ENCODE data around the gene CCDC117. TPM values are rescaled to one million over a fixed set of nuclear protein-coding genes. Genes with fewer than 3 reads are reported as not detected.

CCDC117 gene
- polyA plus RNA-seq, 1 donor (not counting 4 experiments of a cell fraction or from before 2014, with no cell fraction given) = 8.8 TPM

- Histone ChIP-seq H4K20me1 (ENCODE audit: control insufficient read depth, extremely low read depth, insufficient read depth, low read length) (peaks cover 17% of the 10 kb centered on the region), H3K36me3 (ENCODE audit: control insufficient read depth in 2 of 2, extremely low read depth in 1 of 2, insufficient read depth in 2 of 2, low read length in 2 of 2) (peaks cover 19 to 40% of the 10 kb centered on the region in 2 experiments)
- TF ChIP-seq CTCF (optimal IDR thresholded peaks at IDR 0.05 in 1 of 3, IDR thresholded peaks at IDR 0.05 in 1 of 3, conservative IDR thresholded peaks at IDR 0.05 in 1 of 3; ENCODE audit: extremely low read depth in 1 of 3, insufficient read depth in 2 of 3, low read length in 3 of 3) (no peak), EZH2 (IDR thresholded peaks at IDR 0.05; ENCODE audit: low read length) (no peak)
Measured at GRCh38 chr22:28795071-28795693, 22.7 kb downstream of the CCDC117 start.

GRCh38 chr22:28795932-28796856 lies 23.7 kb downstream of the CCDC117 start:
- Histone ChIP-seq H3K4me3 (ENCODE audit: control insufficient read depth in 2 of 3, extremely low read depth in 1 of 3, insufficient read depth in 2 of 3, low read depth in 1 of 3, low read length in 3 of 3) (no peak overlapping the region), H4K20me1 (ENCODE audit: control insufficient read depth, extremely low read depth, insufficient read depth, low read length) (peaks cover 17% of the 10 kb centered on the region), H3K79me2 (ENCODE audit: control insufficient read depth, insufficient read depth, low read length) (peaks cover 51% of the 10 kb centered on the region), H3K9me1 (ENCODE audit: control insufficient read depth, extremely low read depth, insufficient read depth, low read length) (no peaks in the 10 kb centered on the region), H3K4me1 (ENCODE audit: control insufficient read depth, extremely low read depth, insufficient read depth, low read length) (peaks cover 8% of the 10 kb centered on the region), H3K27me3 (ENCODE audit: control insufficient read depth, extremely low read depth, insufficient read depth, low read length) (no peaks in the 10 kb centered on the region), H2AFZ (ENCODE audit: control insufficient read depth, low read length) (no peak overlapping the region), H3K9ac (ENCODE audit: control insufficient read depth, extremely low read depth, insufficient read depth, low read length) (no peak overlapping the region), H3K36me3 (ENCODE audit: control insufficient read depth in 2 of 2, extremely low read depth in 1 of 2, insufficient read depth in 2 of 2, low read length in 2 of 2) (peaks cover 19 to 40% of the 10 kb centered on the region in 2 experiments), H3K4me2 (ENCODE audit: control insufficient read depth, extremely low read depth, insufficient read depth, low read depth, low read length) (no peak overlapping the region), H3K9me3 (ENCODE audit: control insufficient read depth, low read depth, low read length) (no peaks in the 10 kb centered on the region), H3K27ac (ENCODE audit: control insufficient read depth, insufficient read depth, low read length) (no peak overlapping the region)
- TF ChIP-seq EZH2 (IDR thresholded peaks at IDR 0.05; ENCODE audit: low read length) = no peak
- TF ChIP-seq CTCF (optimal IDR thresholded peaks at IDR 0.05 in 1 of 3, IDR thresholded peaks at IDR 0.05 in 1 of 3, conservative IDR thresholded peaks at IDR 0.05 in 1 of 3; ENCODE audit: extremely low read depth in 1 of 3, insufficient read depth in 2 of 3, low read length in 3 of 3) = no peak
- DNase-seq (ENCODE audit: low read depth, low spot score) (no peak), FAIRE-seq (no peak)
- dilution Hi-C loops (cut with MboI; ENCODE audit: extremely low pct_ligation_motif_present, low sequenced_read_pairs) = no loop called here

More at GRCh38 chr22:28795071-28795693, 22.7 kb downstream of the CCDC117 start:
- H3K27ac ChIP-seq (ENCODE audit: control insufficient read depth, insufficient read depth, low read length) = no peak overlapping the region
- no peak overlapping the region for H2AFZ ChIP-seq (ENCODE audit: control insufficient read depth, low read length)
- H3K4me1 ChIP-seq (ENCODE audit: control insufficient read depth, extremely low read depth, insufficient read depth, low read length) = peaks cover 8% of the 10 kb centered on the region
- H3K9me1 ChIP-seq (ENCODE audit: control insufficient read depth, extremely low read depth, insufficient read depth, low read length) = no peaks in the 10 kb centered on the region
- DNase-seq (ENCODE audit: low read depth, low spot score) (no peak), FAIRE-seq (no peak)
- no peak overlapping the region for H3K9ac ChIP-seq (ENCODE audit: control insufficient read depth, extremely low read depth, insufficient read depth, low read length)
- dilution Hi-C loops (cut with MboI; ENCODE audit: extremely low pct_ligation_motif_present, low sequenced_read_pairs) = no loop called here
- peaks cover 49% of the 10 kb centered on the region for H3K79me2 ChIP-seq (ENCODE audit: control insufficient read depth, insufficient read depth, low read length)
- H3K9me3 ChIP-seq (ENCODE audit: control insufficient read depth, low read depth, low read length) = no peaks in the 10 kb centered on the region
- H3K4me3 ChIP-seq (ENCODE audit: control insufficient read depth in 2 of 3, extremely low read depth in 1 of 3, insufficient read depth in 2 of 3, low read depth in 1 of 3, low read length in 3 of 3) = no peak overlapping the region
- no peaks in the 10 kb centered on the region for H3K27me3 ChIP-seq (ENCODE audit: control insufficient read depth, extremely low read depth, insufficient read depth, low read length)
- no peak overlapping the region for H3K4me2 ChIP-seq (ENCODE audit: control insufficient read depth, extremely low read depth, insufficient read depth, low read depth, low read length)

Data from keratinocyte (primary cell).